Ascending aorta (tissue), 2 donors: ENCODE results near the gene NPB. TPM values are rescaled to one million over a fixed set of nuclear protein-coding genes. Genes with fewer than 3 reads are reported as not detected.

Experiments
- DNase-seq, 2 donors: peaks; one replicate each; pipeline ENCODE4 v3.0.0-alpha.2; 2019; ENCODE audit warnings: low spot score in 2 of 2
- H3K27ac ChIP-seq, 2 donors: fragments of 200-600 bp; sonication (generic); one replicate each; pipeline ENCODE4 v1.5.1; 2016 to 2017; ENCODE audit warnings: mild to moderate bottlenecking in 1 of 2
- H3K27me3 ChIP-seq: fragments of 200-600 bp; sonication (generic); one replicate; pipeline ENCODE4 v1.5.1; 2017
- H3K36me3 ChIP-seq, 2 donors: fragments of 200-600 bp; sonication (generic); one replicate each; pipeline ENCODE4 v1.5.1; 2016
- H3K4me1 ChIP-seq, 2 donors: fragments of 200-600 bp; sonication (generic); one replicate each; pipeline ENCODE4 v1.5.1; 2016 to 2017; ENCODE audit warnings: mild to moderate bottlenecking in 1 of 2
- H3K4me3 ChIP-seq, 2 donors: fragments of 200-600 bp; sonication (generic); one replicate each; pipeline ENCODE4 v1.5.1; 2016 to 2017; ENCODE audit warnings: mild to moderate bottlenecking in 1 of 2
- H3K9me3 ChIP-seq, 2 donors: fragments of 200-600 bp; sonication (generic); one replicate each; pipeline ENCODE4 v1.5.1; 2016
- CTCF ChIP-seq, 3 experiments: fragments of 200-600 bp in 2 of 3; fragments of 450-650 bp in 1 of 3; sonication (generic) in 2 of 3; IDR thresholded peaks; one replicate each; pipeline ENCODE4 v1.5.1; 2016 to 2019; ENCODE audit warnings: antibody characterized with exemption in 3 of 3, mild to moderate bottlenecking in 1 of 3, moderate library complexity in 1 of 3
- intact Hi-C: fragments of 100-400 bp; cut with DNase I; formaldehyde crosslinking; loops from one replicate; pipeline ENCODE4 v1.15.1; 2023
- total RNA-seq: library from RNA; depleted of rRNA; stranded (reverse); fragments of >200 nt; gene quantifications from one replicate; pipeline ENCODE4 v1.1.0, GENCODE V29; 2016

Gene NPB
- total RNA-seq, 1 donor from 2014 or later: 1.5 TPM

- H3K4me1 ChIP-seq: peaks cover 11 to 14% of the 10 kb centered on the region in 2 donors
- H3K27me3 ChIP-seq: no peaks in the 10 kb centered on the region
- no peak for TF ChIP-seq CTCF (IDR thresholded peaks at IDR 0.05)
- intact Hi-C loops: no loop called here
- H3K27ac ChIP-seq: no peak overlapping the region
- no peaks in the 10 kb centered on the region for H3K9me3 ChIP-seq
- no peak overlapping the region for H3K4me3 ChIP-seq
- DNase-seq: no peak
- peaks cover 4 to 31% of the 10 kb centered on the region in 2 donors for H3K36me3 ChIP-seq
Measured at GRCh38 chr17:81906476-81907218, 4.6 kb downstream of the NPB start.

- Histone ChIP-seq H3K27me3 (no peaks in the 10 kb centered on the region), H3K9me3 (no peaks in the 10 kb centered on the region), H3K36me3 (peaks cover 6 to 35% of the 10 kb centered on the region in 2 donors), H3K27ac (no peak overlapping the region), H3K4me3 (no peak overlapping the region), H3K4me1 (peaks cover 4 to 12% of the 10 kb centered on the region in 2 donors)
- no peak for DNase-seq
- TF ChIP-seq CTCF (IDR thresholded peaks at IDR 0.05): no peak
- intact Hi-C loops: no loop called here
Measured at GRCh38 chr17:81907219-81908145, 5.4 kb downstream of the NPB start.

GRCh38 chr17:81908793-81909192 lies 6.8 kb downstream of the NPB start:
- Histone ChIP-seq H3K27ac (no peak overlapping the region), H3K4me1 (peaks cover 2 to 10% of the 10 kb centered on the region in 2 donors), H3K4me3 (no peak overlapping the region), H3K36me3 (peaks cover 9 to 48% of the 10 kb centered on the region in 2 donors), H3K27me3 (no peaks in the 10 kb centered on the region), H3K9me3 (no peaks in the 10 kb centered on the region)
- intact Hi-C loops: no loop called here
- TF ChIP-seq CTCF (IDR thresholded peaks at IDR 0.05): no peak
- DNase-seq: no peak

GRCh38 chr17:81909231-81909630 lies 7.2 kb downstream of the NPB start:
- no peak for DNase-seq
- no peaks in the 10 kb centered on the region for H3K9me3 ChIP-seq
- peaks cover 2 to 10% of the 10 kb centered on the region in 2 donors for H3K4me1 ChIP-seq
- intact Hi-C loops: no loop called here
- H3K4me3 ChIP-seq: no peak overlapping the region
- H3K27ac ChIP-seq: no peak overlapping the region
- TF ChIP-seq CTCF (IDR thresholded peaks at IDR 0.05): no peak
- H3K27me3 ChIP-seq: no peaks in the 10 kb centered on the region
- peaks cover 14 to 53% of the 10 kb centered on the region in 2 donors for H3K36me3 ChIP-seq

GRCh38 chr17:81909966-81910839 lies 8.2 kb downstream of the NPB start:
- peak overlapping the region; percentile 88 to 89 for H3K4me3 ChIP-seq
- H3K27me3 ChIP-seq: no peaks in the 10 kb centered on the region
- H3K9me3 ChIP-seq: no peaks in the 10 kb centered on the region
- no peak for DNase-seq
- intact Hi-C loops: loop anchor here (1.0 to 5.0 kb wide), 3 partner anchors 17 to 112 kb away; partner anchors contain the start of genes CENPX, LRRC45 and MAFG
- H3K36me3 ChIP-seq: peaks cover 23 to 57% of the 10 kb centered on the region in 2 donors
- TF ChIP-seq CTCF (IDR thresholded peaks at IDR 0.05): no peak
- H3K4me1 ChIP-seq: peaks cover 2 to 10% of the 10 kb centered on the region in 2 donors
- no peak overlapping the region for H3K27ac ChIP-seq
